GM20431 (cell line): ENCODE results near the gene TRIM32.

ENCODE experiments used
- in situ Hi-C: fragments of 300-500 bp; cut with MseI, MboI; formaldehyde crosslinking; loops from one replicate; pipeline ENCODE4 v1.15.0; 2020; ENCODE audit warnings: low sequenced_read_pairs; ENCODE audit not compliant: unreplicated experiment

The TRIM32 gene

DNA sequence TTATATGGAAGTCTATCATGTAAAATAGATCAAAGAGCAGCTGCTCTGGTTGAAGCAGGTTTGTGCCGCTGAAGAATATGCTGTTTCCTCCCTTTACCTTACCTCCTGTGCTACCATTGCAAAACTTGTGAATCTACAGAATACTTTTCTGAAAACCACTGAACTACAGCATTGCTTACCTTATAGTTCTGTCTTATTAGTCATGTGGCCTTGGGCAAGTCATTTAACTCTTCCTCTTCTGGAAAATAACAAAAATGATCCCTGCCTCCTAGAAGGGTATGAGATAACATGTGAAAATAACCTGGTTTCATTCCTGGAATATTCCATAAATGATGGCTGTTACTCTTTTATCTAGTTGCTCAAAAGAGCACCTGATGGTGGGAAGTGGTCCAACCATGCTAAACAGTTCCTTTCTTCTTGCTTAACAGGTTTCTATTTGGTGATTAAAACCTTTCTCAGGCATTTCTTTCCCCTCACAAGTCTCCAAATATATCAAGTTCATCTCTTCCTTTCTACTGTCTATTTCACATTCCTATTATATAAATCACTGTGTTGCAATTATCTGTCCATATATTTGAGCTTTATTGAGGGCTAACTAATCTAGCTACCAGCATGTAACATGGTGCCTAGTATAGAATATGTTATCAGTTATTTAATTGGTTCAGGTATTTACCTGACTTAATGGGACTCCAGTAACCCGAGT is 15.0 kb downstream of the TRIM32 start:
- in situ Hi-C loops, result no loop called here

DNA sequence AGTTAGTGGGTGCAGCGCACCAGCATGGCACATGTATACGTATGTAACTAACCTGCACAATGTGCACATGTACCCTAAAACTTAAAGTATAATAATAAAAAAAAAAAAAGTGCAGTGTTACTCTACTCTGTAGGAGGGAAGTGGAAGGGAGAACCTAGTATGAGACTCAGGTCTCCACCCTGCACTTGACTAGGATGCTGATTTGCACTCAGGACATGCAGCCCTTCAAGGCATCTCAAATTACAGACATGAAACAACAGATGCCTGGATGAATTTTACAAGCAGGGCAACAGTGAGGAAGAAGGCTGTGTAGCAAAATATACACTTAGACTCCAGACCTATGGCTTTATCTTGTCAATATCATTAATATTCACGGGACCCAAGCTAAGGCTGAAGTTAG is 16.5 kb downstream of the TRIM32 start:
- in situ Hi-C loops, result no loop called here

DNA sequence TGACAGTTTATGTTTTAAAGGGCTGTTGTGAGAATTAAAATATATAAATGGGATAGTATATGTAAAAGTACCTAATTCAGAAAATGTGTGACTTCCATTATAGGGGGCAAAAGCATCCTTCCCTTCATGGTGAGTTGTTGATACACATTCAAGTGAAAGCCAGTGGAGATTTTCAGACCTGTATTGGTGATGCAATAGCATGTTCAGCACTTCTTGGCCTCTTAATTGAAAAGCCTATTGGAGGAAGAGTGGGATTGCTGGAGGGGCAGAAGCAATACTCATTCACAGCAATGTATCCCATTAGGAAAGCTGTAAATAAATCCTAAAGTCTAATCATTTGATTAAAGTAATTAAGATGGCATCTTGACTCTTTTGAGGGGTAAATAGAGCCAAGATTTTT is 17.4 kb downstream of the TRIM32 start:
- in situ Hi-C loops, result no loop called here

DNA sequence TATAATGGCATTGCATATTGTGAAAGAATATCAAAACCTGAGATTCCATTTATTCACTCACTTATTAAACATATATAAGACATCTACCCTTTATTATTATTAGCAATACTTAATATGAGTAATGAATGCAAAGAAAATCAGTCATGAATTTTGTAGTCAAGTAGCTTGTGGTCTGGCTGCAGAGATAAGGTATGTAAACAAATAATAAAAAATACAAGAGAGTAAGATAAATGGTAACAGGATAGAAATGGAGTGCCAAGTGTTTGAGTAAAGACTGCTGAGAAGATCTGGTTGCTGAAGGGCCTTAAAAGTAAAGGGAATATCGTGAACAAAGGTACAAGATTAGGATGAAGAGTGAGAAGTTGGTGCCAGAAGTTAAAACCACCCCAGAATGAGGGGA is 18.4 kb downstream of the TRIM32 start:
- in situ Hi-C loops, result no loop called here

DNA sequence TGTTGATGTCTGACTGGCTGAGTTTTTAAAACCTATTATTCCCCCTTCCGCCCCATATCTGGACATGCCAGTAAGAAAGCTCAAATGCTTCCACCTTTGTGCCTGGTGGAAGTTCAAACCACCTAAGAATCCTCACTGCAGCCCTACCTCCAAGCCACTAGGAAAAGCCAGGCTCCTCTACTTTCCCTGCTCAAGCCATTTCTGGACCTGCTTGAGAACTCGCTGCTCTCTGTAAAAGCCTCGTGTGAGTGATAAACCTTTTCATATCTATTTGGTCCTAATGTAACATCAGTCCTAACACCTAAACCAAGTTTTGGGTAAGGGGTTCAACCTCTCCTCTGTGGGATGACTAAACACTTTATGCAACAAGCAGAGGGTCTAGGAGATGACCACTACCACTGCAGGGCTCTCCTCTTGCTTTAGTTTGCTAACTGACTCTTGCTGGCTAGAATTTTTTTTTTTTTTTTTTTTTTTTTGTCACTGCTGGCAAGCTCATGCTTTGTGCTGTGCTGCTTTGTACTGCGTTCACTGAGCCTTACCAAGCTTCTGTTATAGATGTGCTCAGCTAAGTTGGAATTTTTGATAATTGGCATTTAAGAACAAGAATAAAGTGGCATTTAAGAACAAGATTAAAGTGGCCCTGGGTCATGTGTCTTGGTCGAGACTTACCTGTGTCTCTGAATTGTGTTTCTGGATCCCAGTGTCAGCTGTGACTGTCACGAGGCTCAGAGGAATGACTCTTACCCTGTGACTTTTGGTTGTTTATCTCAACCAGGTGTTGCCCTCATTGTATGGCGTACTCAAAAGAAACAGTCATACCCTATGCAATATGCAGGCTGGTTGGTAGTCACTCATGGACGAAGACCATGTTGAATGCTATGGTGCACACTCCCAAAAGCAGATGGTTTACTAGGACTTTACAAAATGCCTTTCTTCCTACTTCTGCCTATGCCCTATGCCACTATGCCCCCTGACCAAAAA is 19.5 kb downstream of the TRIM32 start:
- in situ Hi-C loops, result no loop called here

DNA sequence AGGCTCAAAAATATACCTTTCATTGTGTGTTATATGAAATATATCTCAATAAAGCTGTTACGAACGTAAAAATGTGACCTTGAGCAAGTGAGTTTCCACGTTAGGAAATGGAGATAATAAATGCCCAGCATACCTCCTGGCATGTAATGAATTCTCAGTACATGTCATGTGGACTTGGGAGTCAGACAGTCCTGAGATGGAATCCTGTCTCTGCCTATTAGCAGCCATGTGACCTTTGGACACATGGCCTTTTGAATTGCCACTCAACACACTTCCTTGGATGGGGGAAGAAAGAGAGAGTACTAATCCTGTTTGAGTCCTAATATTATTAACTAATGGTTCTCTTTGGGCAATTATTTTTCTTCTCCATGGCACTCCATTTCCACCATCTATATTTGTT is 25.7 kb downstream of the TRIM32 start:
- in situ Hi-C loops, result no loop called here

DNA sequence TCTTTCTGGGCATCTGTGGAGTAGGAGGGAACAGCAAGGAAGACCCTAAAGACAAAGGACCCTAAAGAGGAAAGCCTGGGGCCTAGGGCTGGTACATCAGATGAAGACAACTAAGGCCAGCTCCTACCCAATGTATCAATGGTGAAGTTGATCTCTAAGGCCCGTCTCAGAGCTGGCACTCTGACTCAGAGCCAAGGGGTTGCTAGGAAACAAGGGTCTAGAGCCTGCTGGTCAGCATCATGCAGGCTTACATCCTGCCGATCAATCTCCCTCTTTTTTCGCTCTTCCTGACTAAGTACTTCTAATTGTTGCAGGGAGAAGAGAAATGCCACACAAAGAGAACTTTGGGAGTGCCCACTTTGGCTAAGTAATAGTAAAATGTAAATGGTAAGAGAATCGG is 26.2 kb downstream of the TRIM32 start:
- in situ Hi-C loops, result no loop called here

DNA sequence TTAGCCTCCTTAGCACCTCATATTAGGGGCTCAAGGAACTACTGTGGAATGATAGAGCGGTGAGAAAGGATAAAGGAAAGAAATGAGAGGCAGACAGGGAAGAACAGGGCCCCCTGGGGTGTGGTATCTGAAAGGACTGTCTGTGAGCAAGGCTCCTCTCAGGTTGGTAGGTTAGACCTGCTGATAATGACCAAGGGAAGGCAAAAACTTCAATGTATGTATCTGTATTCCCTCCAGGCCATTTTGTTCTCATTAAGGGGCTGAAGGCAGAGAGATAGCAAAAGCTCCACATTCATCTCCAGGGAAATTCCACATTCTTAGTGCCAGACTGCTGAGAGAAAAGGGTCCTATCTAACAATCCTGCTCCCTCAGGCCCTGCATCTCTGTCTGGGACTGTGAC is 28.6 kb downstream of the TRIM32 start:
- in situ Hi-C loops, result no loop called here

DNA sequence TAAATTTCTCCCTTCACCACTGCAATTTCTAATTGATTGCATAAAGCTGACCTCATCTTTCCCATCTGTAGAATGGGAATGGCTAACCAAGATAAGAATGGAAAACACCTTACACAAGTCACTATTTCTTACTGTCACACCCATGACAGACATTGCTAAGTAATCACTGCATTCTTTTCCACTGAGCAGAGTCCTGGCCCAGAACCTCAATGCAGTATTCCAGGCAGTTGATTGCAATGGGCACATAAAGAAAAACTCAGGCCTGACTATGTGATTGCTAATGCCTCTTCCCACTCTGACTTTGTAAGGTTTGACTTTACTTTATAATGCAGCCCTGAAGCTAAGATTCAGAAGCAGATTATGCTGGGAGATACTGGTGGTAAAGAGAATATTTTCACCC is 29.3 kb downstream of the TRIM32 start:
- in situ Hi-C loops, result no loop called here

DNA sequence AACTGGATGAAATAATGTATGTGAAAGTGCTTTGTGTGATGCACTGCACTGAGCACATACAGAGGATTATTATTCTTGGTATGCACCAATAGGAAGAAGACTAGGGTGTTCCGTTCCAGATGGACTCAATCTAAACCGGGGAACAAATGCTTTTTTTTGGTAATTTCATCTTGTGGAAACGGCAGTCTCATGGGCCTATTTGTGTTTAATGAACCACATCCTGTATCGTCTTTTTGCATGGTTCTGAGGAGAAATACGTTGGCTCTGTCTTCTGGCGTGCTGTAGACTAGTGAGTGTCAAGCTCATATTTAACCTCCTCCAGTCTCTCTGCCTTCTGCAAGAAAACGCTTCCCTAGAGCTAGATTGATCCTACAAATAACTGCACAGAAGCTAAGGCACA is 30.0 kb downstream of the TRIM32 start:
- in situ Hi-C loops, result no loop called here

DNA sequence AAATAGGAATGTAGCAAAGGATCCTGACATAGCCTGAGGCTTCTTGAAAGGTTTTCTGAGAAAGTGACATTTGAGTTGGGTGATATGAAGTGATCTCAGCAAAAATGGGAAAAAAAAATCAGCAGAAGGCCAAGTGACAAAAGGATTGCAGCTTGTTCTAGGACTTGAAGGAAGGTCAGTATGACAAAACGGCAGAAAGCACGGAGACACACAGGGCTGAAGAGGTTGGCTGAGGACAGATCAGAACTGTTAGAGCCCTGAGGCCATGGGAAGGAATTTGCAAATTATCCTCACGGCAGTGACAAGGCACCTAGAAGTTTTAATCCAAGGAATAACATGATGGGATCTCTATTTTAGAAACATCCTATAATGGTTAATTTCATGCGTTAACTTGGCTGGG is 31.0 kb downstream of the TRIM32 start:
- in situ Hi-C loops, result no loop called here

DNA sequence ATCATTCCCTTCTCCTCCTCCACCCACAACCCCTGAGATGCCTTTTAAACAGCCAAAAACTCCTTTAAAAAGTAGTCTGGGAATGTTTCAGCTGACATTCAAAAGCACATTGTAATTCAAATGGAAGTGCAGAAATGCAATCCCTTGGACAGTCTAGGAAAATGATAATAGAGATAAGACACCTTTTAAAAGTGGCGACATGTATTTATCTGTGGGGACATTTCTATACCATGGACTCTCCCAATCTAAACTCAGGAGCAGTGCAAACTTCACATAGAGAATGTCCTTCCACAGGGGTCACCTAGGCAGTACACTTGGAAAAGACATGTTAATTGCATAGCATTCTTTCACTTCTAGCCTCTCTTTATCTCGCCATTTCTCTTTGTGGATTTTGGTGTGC is 33.0 kb downstream of the TRIM32 start:
- in situ Hi-C loops, result no loop called here

DNA sequence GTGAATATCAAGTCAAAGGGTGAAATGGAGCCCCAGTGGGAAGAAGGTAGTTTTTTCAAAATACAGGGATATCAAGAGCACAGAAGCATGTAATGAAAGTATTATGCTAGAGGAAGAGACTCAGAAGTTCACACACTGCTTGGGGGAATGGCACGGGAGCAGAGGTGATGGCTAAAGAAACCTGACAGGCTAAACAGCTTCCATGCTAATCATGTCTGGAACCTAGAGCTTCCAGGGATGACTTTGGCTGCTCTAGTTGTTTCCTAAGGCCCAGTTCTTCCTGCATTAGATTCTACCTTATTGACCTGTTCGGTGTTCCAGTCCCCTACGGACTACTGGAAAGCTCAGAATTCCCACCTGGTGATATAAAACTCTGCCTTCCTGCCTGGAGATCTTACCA is 34.3 kb downstream of the TRIM32 start:
- in situ Hi-C loops, result no loop called here

DNA sequence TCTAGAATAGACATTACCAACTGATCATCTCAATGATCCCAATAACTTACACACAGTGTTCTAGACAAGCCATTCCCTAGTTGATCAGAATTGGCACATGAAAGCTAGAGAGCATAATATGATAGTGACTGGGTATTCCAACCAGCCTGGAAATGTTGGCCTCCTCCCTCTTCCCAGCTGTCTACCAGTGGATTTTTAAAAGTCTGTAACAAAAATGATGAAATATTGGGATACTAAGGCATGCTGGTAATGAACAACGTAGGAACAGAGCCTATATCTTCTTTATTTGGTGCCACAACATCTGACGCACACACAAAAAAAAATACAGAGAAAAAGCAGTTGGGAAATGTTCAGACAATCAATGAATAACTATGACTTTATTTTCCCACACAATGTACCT is 34.8 kb downstream of the TRIM32 start:
- in situ Hi-C loops, result no loop called here

DNA sequence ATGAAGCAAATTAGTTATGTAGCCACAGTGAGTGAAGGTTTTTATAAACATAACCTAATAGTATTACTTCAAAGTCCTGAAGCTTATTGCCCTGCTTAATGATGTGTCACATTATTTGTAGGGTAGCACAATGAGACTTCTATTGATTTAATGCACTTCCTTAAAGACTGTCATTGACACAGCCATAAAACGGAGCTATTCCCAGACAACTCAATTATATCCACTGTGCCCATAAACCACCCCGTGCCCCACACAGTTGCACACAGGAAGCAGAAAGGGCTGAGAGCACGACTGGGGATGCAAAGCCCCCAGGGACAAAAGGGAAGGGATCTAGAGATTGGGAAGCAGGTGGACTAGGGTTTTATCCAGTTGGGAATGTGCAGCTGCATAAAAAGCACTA is 37.0 kb downstream of the TRIM32 start:
- in situ Hi-C loops, result no loop called here

DNA sequence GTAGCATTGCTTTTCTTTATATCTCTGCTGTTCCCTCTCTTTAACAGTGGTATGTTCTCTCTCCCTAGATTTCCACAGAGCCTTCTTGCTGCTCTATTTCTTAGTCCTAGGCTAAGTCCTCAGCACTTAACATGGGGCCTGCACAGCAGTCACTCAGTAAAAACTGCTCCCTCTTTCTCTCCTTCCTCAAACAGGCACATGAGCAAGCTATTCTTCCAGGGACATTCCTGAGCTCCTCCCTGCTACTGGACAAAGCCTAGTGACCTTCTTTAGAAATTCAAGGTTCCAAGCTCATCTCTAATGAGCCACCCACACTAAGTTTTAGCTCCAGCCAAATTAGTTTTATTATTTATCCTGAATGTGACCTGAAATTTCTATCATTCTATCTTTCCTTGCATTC is 39.5 kb downstream of the TRIM32 start:
- in situ Hi-C loops, result loop anchor here (25.0 kb wide), 1 partner anchor 136 kb away; no protein-coding TSS in a partner anchor

DNA sequence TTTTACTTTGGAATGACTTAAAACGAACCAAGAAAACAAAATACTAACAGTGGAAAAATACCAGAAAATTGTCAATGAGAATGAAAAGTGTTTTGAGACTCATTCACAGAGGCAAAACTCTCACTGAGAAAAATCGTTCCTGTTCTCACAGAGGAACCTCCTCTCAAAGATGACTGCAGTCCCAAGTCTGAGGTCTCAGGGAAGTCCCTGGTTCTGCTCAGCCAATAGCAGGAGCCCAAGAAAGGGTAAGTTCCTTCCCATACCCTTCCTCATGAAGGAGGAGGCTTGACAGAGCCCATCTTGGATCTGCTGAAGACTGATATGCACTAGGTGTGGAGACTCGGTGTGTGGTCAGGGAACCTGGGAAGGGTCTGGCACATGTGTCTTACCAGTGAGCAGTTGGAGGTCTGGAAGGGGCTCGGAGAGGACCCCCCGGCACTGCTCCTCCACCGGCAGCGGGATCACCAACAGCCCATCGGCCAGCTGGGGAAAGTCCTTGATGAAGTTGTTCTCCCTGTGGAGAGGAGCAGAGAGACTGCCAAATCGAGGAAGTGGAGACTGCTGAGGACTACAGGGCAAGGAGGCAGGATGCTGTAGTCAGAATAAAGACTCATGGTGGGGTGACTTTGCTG is 46.0 kb downstream of the TRIM32 start:
- in situ Hi-C loops, result loop anchor here (25.0 kb wide), 1 partner anchor 129 kb away; no protein-coding TSS in a partner anchor

DNA sequence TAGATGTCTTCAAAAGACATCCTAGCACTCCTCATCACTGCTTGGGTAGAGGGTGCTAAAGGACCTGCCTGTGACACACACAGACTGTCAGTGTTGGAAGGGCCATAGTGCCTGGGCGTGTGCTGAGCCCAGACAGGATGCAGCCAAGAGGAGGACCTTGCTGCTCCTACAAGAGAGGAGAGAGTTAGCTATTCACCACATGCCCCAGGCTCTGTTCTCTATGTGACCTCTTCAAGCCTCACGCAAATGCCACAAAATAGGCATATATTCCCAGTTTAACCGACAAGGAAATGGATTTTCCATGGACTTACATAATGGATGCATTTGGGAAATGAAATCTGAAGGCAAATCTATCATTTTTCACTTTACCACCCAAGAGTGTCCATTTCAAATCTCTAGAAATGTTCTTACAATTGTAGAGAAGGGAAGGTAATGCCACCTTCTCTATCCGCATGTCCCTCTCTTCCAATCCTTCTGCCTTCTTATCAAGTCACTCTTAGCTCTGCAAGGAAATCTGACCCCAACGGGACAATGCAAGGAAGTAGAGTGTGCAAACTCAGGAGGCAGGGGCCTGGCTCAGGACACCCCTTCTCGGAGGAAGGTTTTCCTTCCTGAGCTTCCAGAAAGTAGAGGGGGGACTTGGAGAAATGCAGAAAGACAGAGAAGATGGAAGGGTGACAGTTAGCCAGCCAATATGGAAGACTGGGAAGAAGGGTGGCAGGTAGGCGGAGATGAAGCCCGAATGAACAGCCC is 49.5 kb downstream of the TRIM32 start:
- in situ Hi-C loops, result loop anchor here (25.0 kb wide), 1 partner anchor 126 kb away; no protein-coding TSS in a partner anchor

DNA sequence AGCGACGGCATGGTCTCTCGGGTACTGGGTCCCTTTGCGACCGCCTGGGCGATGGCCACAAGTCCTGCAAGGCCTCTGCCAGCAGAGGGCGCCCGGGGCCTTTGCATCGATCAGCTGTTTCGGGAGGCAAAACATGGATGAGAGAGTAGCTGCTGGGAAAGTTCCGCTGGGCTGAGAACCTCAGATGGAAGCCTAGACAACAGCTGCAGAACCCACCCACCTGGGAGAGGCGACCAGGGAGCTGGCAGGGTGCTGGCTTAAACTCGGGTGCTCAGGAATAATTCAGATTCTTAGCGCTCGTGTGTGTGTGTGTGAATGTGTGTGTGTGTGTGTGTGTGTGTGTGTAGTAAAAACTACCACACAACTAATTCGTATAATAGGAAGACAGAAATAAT is 50.0 kb downstream of the TRIM32 start:
- in situ Hi-C loops, result loop anchor here (25.0 kb wide), 1 partner anchor 125 kb away; no protein-coding TSS in a partner anchor
